HepG2 (cell line): ENCODE measurements around the gene EPHB6. TPM values are rescaled to one million over a fixed set of nuclear protein-coding genes. Genes with fewer than 3 reads are reported as not detected.

ENCODE experiments used
- ATAC-seq: fragments of 200-7000 bp; cut with Tn5 transposase; 3 replicates; pipeline ENCODE4 v1.9.1; 2020; ENCODE audit warnings: mild to moderate bottlenecking, moderate library complexity
- BruUV-seq: library from RNA; stranded (reverse); fragments of 400-500 nt; replicated peaks from 2 replicates; lab custom pipeline; 2021; lab: Mats Ljungman, UMichigan
- CTCF ChIA-PET: fragments of 300-600 bp; formaldehyde crosslinking; extraction: SDS; loops from one replicate; lab custom pipeline; 2021; ENCODE audit warnings: low total read pairs, inconsistent platforms, low intra/inter-chr PET ratio; lab: Yijun Ruan, JAX
- POLR2A ChIA-PET: fragments of 350-600 bp; sonication (Branson Sonifier 250); formaldehyde crosslinking; loops from one replicate; lab custom pipeline; 2020; ENCODE audit warnings: antibody characterized with exemption, inconsistent platforms; lab: Yijun Ruan, JAX
- DNase-seq: peaks from one replicate; pipeline ENCODE4 v3.0.0-alpha.2; 2015; ENCODE audit warnings: low spot score
- FAIRE-seq: peaks from 3 replicates; lab custom pipeline; 2011; peaks lifted over from hg19 to GRCh38; lab: Jason Lieb, UNC
- H2AFZ ChIP-seq: one replicate; pipeline ENCODE4 v1.6.1; 2011; ENCODE audit warnings: low read length, inconsistent platforms
- H3K27ac ChIP-seq: fragments of 300-600 bp; 3 replicates; pipeline ENCODE4 v1.8.0; 2011; ENCODE audit warnings: mixed run types, mild to moderate bottlenecking, mixed read lengths, low read length, inconsistent platforms; ENCODE audit not compliant: insufficient read depth; ENCODE audit errors: extremely low read length
- H3K27me3 ChIP-seq, 2 experiments: fragments of 200-600 bp in 1 of 2; 2 replicates in 1 of 2; 3 replicates in 1 of 2; pipeline versions ENCODE4 v1.6.0 to v1.8.0; 2011; ENCODE audit warnings: low read length in 2 of 2, mild to moderate bottlenecking in 2 of 2, moderate library complexity in 2 of 2, inconsistent platforms in 1 of 2; ENCODE audit not compliant: insufficient read depth in 2 of 2, control insufficient read depth in 1 of 2
- H3K36me3 ChIP-seq, 2 experiments: fragments of 200-600 bp in 1 of 2; replicated peaks in 1 of 2; 2 replicates in 1 of 2; 3 replicates in 1 of 2; pipeline versions ENCODE4 v1.5.1 to v1.8.0; 2011; ENCODE audit warnings: low read length in 2 of 2, inconsistent platforms in 1 of 2; ENCODE audit not compliant: insufficient read depth in 2 of 2, control insufficient read depth in 1 of 2
- H3K4me1 ChIP-seq: 2 replicates; pipeline ENCODE4 v1.5.1; 2012; ENCODE audit warnings: low read length, inconsistent platforms; ENCODE audit not compliant: insufficient read depth
- H3K4me2 ChIP-seq: 2 replicates; pipeline ENCODE4 v1.6.0; 2011; ENCODE audit warnings: low read depth, low read length, inconsistent platforms
- H3K4me3 ChIP-seq, 3 experiments: fragments of 200-600 bp in 1 of 3; sonication (generic), shearing (Covaris generic) in 1 of 3; replicated peaks in 1 of 3; 2 replicates each; pipeline ENCODE4 v1.5.1; 2011 to 2016; ENCODE audit warnings: low read length in 3 of 3, inconsistent platforms in 2 of 3, low read depth in 2 of 3, mild to moderate bottlenecking in 2 of 3, control low read depth in 1 of 3, mixed read lengths in 1 of 3; ENCODE audit not compliant: insufficient read depth in 1 of 3
- H3K79me2 ChIP-seq: one replicate; pipeline ENCODE4 v1.6.1; 2011; ENCODE audit warnings: low read length, inconsistent platforms; ENCODE audit not compliant: insufficient read depth
- H3K9ac ChIP-seq: 2 replicates; pipeline ENCODE4 v1.6.0; 2011; ENCODE audit warnings: mild to moderate bottlenecking, low read depth, low read length, inconsistent platforms; ENCODE audit not compliant: insufficient read depth
- H3K9me3 ChIP-seq: 2 replicates; pipeline ENCODE4 v1.5.1; 2012; ENCODE audit warnings: mild to moderate bottlenecking, low read length
- H4K20me1 ChIP-seq: 2 replicates; pipeline ENCODE4 v1.6.0; 2011; ENCODE audit warnings: inconsistent platforms, mild to moderate bottlenecking, low read length, moderate library complexity; ENCODE audit not compliant: insufficient read depth
- AHR ChIP-seq: IDR thresholded peaks from 2 replicates; pipeline ENCODE4 v1.6.1; 2018; ENCODE audit warnings: missing genetic modification reagents, missing compliant biosample characterization
- ATAD3A ChIP-seq: sonication (generic); formaldehyde crosslinking; IDR thresholded peaks from 2 replicates; pipeline ENCODE4 v1.4.0; 2020; ENCODE audit warnings: missing genetic modification reagents
- ATF6 ChIP-seq: sonication (generic); formaldehyde crosslinking; conservative IDR thresholded peaks from 2 replicates; pipeline ENCODE4 v1.4.0; 2020; ENCODE audit warnings: missing genetic modification reagents
- BATF2 ChIP-seq: sonication (generic); formaldehyde crosslinking; IDR thresholded peaks from 2 replicates; pipeline ENCODE4 v1.8.0; 2022; ENCODE audit warnings: mild to moderate bottlenecking, missing genetic modification reagents, moderate library complexity
- CBFB ChIP-seq: sonication (generic); formaldehyde crosslinking; IDR thresholded peaks from 2 replicates; pipeline ENCODE4 v1.4.0; 2020; ENCODE audit warnings: missing genetic modification reagents
- CENPT ChIP-seq: sonication (generic); formaldehyde crosslinking; IDR thresholded peaks from 2 replicates; pipeline ENCODE4 v1.8.0; 2022; ENCODE audit warnings: low read depth, mild to moderate bottlenecking, moderate library complexity, missing genetic modification reagents
- CREBL2 ChIP-seq: sonication (generic); formaldehyde crosslinking; IDR thresholded peaks from 2 replicates; pipeline ENCODE4 v1.8.1; 2023; ENCODE audit warnings: missing genetic modification reagents, mild to moderate bottlenecking, borderline replicate concordance
- HOMEZ ChIP-seq: IDR thresholded peaks from 2 replicates; pipeline ENCODE4 v1.6.1; 2016; ENCODE audit warnings: low read depth
- KLF9 ChIP-seq: IDR thresholded peaks from 2 replicates; pipeline ENCODE4 v1.6.1; 2016; ENCODE audit warnings: low read depth
- PAF1 ChIP-seq: IDR thresholded peaks from 2 replicates; pipeline ENCODE4 v1.6.1; 2016; ENCODE audit warnings: missing genetic modification reagents, missing compliant biosample characterization
- SNAPC2 ChIP-seq: sonication (generic); formaldehyde crosslinking; IDR thresholded peaks from 2 replicates; pipeline ENCODE4 v1.8.1; 2022; ENCODE audit warnings: mild to moderate bottlenecking, missing genetic modification reagents
- ZBTB10 ChIP-seq: sonication (generic); formaldehyde crosslinking; IDR thresholded peaks from 2 replicates; pipeline ENCODE4 v1.4.0; 2020; ENCODE audit warnings: missing genetic modification reagents, borderline replicate concordance
- ZFP90 ChIP-seq: sonication (generic); formaldehyde crosslinking; IDR thresholded peaks from 2 replicates; pipeline ENCODE4 v1.8.0; 2022; ENCODE audit warnings: missing genetic modification reagents, mild to moderate bottlenecking, inconsistent platforms, borderline replicate concordance
- ZNF317 ChIP-seq: sonication (generic); formaldehyde crosslinking; IDR thresholded peaks from 2 replicates; pipeline ENCODE4 v1.5.0; 2020; ENCODE audit warnings: mild to moderate bottlenecking, missing genetic modification reagents
- ZNF598 ChIP-seq: sonication (generic); formaldehyde crosslinking; IDR thresholded peaks from 2 replicates; pipeline ENCODE4 v1.5.1; 2020; ENCODE audit warnings: mild to moderate bottlenecking, missing genetic modification reagents, borderline replicate concordance
- WGBS: methylation state at CpG from one replicate; pipeline ENCODE4 v1.1.6; 2017; ENCODE audit warnings: low lambda C conversion rate; 5-methylcytosine and 5-hydroxymethylcytosine counted together
- in situ Hi-C: cut with HindIII; loops from 2 replicates; pipeline ENCODE4 v1.10.0; 2017; ENCODE audit warnings: low pct_unique_long_range_greater_than_20kb; ENCODE audit not compliant: extremely low pct_ligation_motif_present
- intact Hi-C: fragments of 100-400 bp; cut with micrococcal nuclease; formaldehyde crosslinking; loops from one replicate; pipeline ENCODE4 v1.10.0; 2022; ENCODE audit not compliant: unreplicated experiment
- polyA plus RNA-seq, 8 experiments: library from polyadenylated mRNA; depleted of rRNA in 3 of 8; stranded (reverse) in 7 of 8; unstranded in 1 of 8; fragments of >200 nt; fragmentation: Illumina TruSeq in 4 of 8; extraction: Trizol in 4 of 8; gene quantifications; 2 replicates each; pipeline versions ENCODE4 v1.2.1 to v1.2.3, GENCODE V29; 2011 to 2016; ENCODE audit warnings: low read depth in 4 of 8, missing spikeins in 1 of 8, mixed read lengths in 1 of 8; ENCODE audit not compliant: insufficient read depth in 1 of 8
- total RNA-seq, 5 experiments: library from RNA; depleted of rRNA; stranded (reverse); fragments of >200 nt; fragmentation: Illumina TruSeq; extraction: Trizol; gene quantifications; 2 replicates each; pipeline ENCODE4 v1.2.3, GENCODE V29; 2016; ENCODE audit warnings: low read depth in 1 of 5

Gene EPHB6
- total and polyA plus RNA-seq, 2 of the 13 experiments (the other 11 are each of a cell fraction or from before 2014, with no cell fraction given) = not detected

GRCh38 chr7:142913051-142913450, 58.2 kb downstream of the EPHB6 start (continued):
- no peak for TF ChIP-seq ATF6 (CRISPR knock-in tag)
- TF ChIP-seq PAF1 (CRISPR knock-in tag) = no peak
- TF ChIP-seq, all 625 proteins: peak for 0

GRCh38 chr7:142913566-142913965, 58.7 kb downstream of the EPHB6 start:
- WGBS = 38% methylated on average over 2 of the region's 2 CpGs
- no peak overlapping the region for H3K4me3 ChIP-seq
- FAIRE-seq = no peak
- no peak for DNase-seq
- in situ Hi-C loops (no loop called here), intact Hi-C loops (no loop called here)
- BruUV-seq = no TSS peak
- H3K9ac ChIP-seq = no peak overlapping the region
- no peaks in the 10 kb centered on the region for H3K36me3 ChIP-seq
- H3K9me3 ChIP-seq = no peaks in the 10 kb centered on the region
- no peaks in the 10 kb centered on the region for H3K4me1 ChIP-seq
- H2AFZ ChIP-seq = no peak overlapping the region
- 0 out of 5 replicates have a peak, but pooled peaks cover 0 to 1% of the 10 kb centered on the region in 2 experiments for H3K27me3 ChIP-seq
- CTCF ChIA-PET = no interaction called here
- POLR2A ChIA-PET = no interaction called here
- TF ChIP-seq HOMEZ (no peak), CBFB (CRISPR knock-in tag) (no peak), CREBL2 (no peak), ATAD3A (CRISPR knock-in tag) (no peak), SNAPC2 (CRISPR knock-in tag) (no peak), AHR (CRISPR knock-in tag) (no peak), ZNF598 (CRISPR knock-in tag) (no peak), ZFP90 (no peak), BATF2 (CRISPR knock-in tag) (no peak), KLF9 (no peak), ZNF317 (CRISPR knock-in tag) (no peak), ZBTB10 (CRISPR knock-in tag) (no peak), CENPT (CRISPR knock-in tag) (no peak)
- H3K79me2 ChIP-seq = no peaks in the 10 kb centered on the region
- H3K4me2 ChIP-seq = no peak overlapping the region
- ATAC-seq = no peak
- no peaks in the 10 kb centered on the region for H4K20me1 ChIP-seq
- H3K27ac ChIP-seq = no peak overlapping the region
